NT2/D1 (cell line): ENCODE data around the gene CACNA2D1.

Source experiments
- DNase-seq: peaks from one replicate; pipeline ENCODE4 v3.0.0-alpha.2; 2011; ENCODE audit warnings: low read depth, low spot score
- H3K27me3 ChIP-seq: 2 replicates; pipeline ENCODE4 v1.6.0; 2011; ENCODE audit warnings: mild to moderate bottlenecking; ENCODE audit not compliant: insufficient read length, insufficient read depth
- H3K36me3 ChIP-seq: 2 replicates; pipeline ENCODE4 v1.6.1; 2011; ENCODE audit warnings: mild to moderate bottlenecking, low read length, mixed read lengths; ENCODE audit not compliant: insufficient read depth, insufficient read length
- H3K4me1 ChIP-seq: 2 replicates; pipeline ENCODE4 v1.5.1; 2011; ENCODE audit not compliant: insufficient read depth, insufficient read length
- H3K4me3 ChIP-seq: 2 replicates; pipeline ENCODE4 v1.5.1; 2011; ENCODE audit warnings: low read depth; ENCODE audit not compliant: insufficient read length
- H3K9ac ChIP-seq: 2 replicates; pipeline ENCODE4 v1.6.0; 2011; ENCODE audit warnings: low read depth; ENCODE audit not compliant: insufficient read length
- H3K9me3 ChIP-seq: 2 replicates; pipeline ENCODE4 v1.5.1; 2011; ENCODE audit warnings: mild to moderate bottlenecking, low read length; ENCODE audit not compliant: insufficient read depth
- SUZ12 ChIP-seq: IDR thresholded peaks from 2 replicates; pipeline ENCODE4 v1.6.1; 2011; ENCODE audit not compliant: insufficient read length, insufficient read depth; ENCODE audit errors: extremely low read depth
- YY1 ChIP-seq: IDR thresholded peaks from 2 replicates; pipeline ENCODE4 v1.6.1; 2011; ENCODE audit not compliant: insufficient read length, insufficient read depth
- ZNF274 ChIP-seq: IDR thresholded peaks from 2 replicates; pipeline ENCODE4 v1.6.1; 2011; ENCODE audit warnings: mild to moderate bottlenecking, low read depth, low read length

The CACNA2D1 gene

DNA sequence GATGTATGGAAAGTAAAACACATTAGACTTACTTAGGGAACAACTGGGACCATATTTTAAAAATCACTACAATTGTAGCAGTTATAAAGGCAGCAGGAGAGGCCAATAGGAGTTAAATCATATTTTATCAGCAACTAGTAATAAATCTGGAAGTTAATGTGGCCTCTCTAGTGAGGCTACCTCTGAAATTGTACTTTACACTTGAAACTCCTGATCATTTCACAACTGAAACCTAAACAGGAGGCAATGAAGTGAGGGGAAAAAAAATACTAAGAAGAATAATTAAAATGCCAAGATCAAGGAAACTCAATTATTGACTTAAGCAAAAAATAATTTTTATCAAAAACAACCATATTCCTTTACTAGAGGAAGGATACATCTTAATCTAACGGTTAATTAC is 408.1 kb downstream of the CACNA2D1 start:
- Histone ChIP-seq H3K9me3 (no peaks in the 10 kb centered on the region), H3K4me1 (no peaks in the 10 kb centered on the region), H3K4me3 (no peak overlapping the region), H3K9ac (no peak overlapping the region), H3K36me3 (no peaks in the 10 kb centered on the region), H3K27me3 (no peaks in the 10 kb centered on the region)
- TF ChIP-seq SUZ12: no peak
- TF ChIP-seq ZNF274: no peak
- no peak for TF ChIP-seq YY1
- DNase-seq: no peak

DNA sequence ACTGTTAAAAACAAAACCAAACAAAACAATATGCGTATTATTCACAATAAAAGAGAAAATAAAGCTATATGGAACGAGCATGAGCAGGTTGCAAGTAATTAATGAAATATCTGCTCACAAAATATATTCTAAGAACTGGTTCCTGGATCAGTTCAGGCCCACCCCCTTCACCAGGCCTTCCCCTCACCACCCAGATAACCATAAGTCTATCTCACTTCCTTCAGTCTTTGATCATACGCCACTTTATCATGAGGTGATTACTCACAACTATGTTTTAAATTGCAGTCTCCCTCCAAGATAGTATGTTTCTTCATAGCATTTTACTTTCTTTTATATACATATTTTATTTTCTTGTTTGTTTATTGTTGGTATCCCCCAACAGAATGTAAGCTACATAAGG is 410.7 kb downstream of the CACNA2D1 start:
- Histone ChIP-seq H3K4me1 (no peaks in the 10 kb centered on the region), H3K9ac (no peak overlapping the region), H3K36me3 (no peaks in the 10 kb centered on the region), H3K4me3 (no peak overlapping the region), H3K27me3 (no peaks in the 10 kb centered on the region), H3K9me3 (no peaks in the 10 kb centered on the region)
- no peak for DNase-seq
- no peak for TF ChIP-seq ZNF274
- no peak for TF ChIP-seq YY1
- TF ChIP-seq SUZ12: no peak

- H3K36me3 ChIP-seq: no peaks in the 10 kb centered on the region
- no peaks in the 10 kb centered on the region for H3K4me1 ChIP-seq
- no peaks in the 10 kb centered on the region for H3K27me3 ChIP-seq
- DNase-seq: no peak
- no peaks in the 10 kb centered on the region for H3K9me3 ChIP-seq
- TF ChIP-seq SUZ12: no peak
- TF ChIP-seq ZNF274: no peak
- no peak for TF ChIP-seq YY1
- no peak overlapping the region for H3K4me3 ChIP-seq
- H3K9ac ChIP-seq: no peak overlapping the region
These were observed 414.2 kb downstream of the CACNA2D1 start for GRCh38 chr7:82029236-82029913.

GRCh38 chr7:82028097-82028496 is 415.5 kb downstream of the CACNA2D1 start:
- Histone ChIP-seq H3K4me1 (no peaks in the 10 kb centered on the region), H3K36me3 (no peaks in the 10 kb centered on the region), H3K9ac (no peak overlapping the region), H3K9me3 (no peaks in the 10 kb centered on the region), H3K4me3 (no peak overlapping the region), H3K27me3 (no peaks in the 10 kb centered on the region)
- TF ChIP-seq ZNF274 (no peak), YY1 (no peak), SUZ12 (no peak)
- no peak for DNase-seq

DNA sequence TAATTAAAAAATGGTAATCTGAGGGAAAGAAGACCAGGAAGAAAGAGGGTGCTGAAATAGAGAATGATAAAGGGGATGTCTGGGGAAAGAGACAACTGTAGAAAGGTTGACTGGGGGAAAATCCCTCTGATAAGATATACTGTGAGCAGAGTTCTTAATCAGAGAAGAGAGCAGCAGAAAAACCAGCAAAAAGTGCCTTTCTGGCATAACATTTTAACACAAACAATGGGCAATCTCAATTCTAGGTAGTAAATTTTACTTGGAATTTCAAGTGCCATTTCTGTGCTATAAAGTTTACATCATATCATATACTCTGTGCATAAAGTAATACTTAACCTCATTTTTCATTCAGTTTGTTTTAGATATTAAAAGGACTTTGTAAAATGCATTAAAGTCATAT is 421.9 kb downstream of the CACNA2D1 start:
- no peak overlapping the region for H3K9ac ChIP-seq

GRCh38 chr7:82021036-82021435 is 422.5 kb downstream of the CACNA2D1 start:
- Histone ChIP-seq H3K9me3 (no peaks in the 10 kb centered on the region), H3K36me3 (no peaks in the 10 kb centered on the region), H3K4me1 (no peaks in the 10 kb centered on the region), H3K4me3 (no peak overlapping the region), H3K9ac (no peak overlapping the region), H3K27me3 (no peaks in the 10 kb centered on the region)
- TF ChIP-seq ZNF274: no peak
- no peak for TF ChIP-seq YY1
- no peak for TF ChIP-seq SUZ12
- no peak for DNase-seq

More for the DNA sequence above, 421.9 kb downstream of the CACNA2D1 start:
- Histone ChIP-seq H3K36me3 (no peaks in the 10 kb centered on the region), H3K4me1 (no peaks in the 10 kb centered on the region), H3K9me3 (no peaks in the 10 kb centered on the region), H3K27me3 (no peaks in the 10 kb centered on the region), H3K4me3 (no peak overlapping the region)
- no peak for DNase-seq
- no peak for TF ChIP-seq YY1
- TF ChIP-seq ZNF274: no peak

- H3K9me3 ChIP-seq: no peaks in the 10 kb centered on the region
- no peak for TF ChIP-seq YY1
- TF ChIP-seq SUZ12: no peak
- no peak for TF ChIP-seq ZNF274
- H3K9ac ChIP-seq: no peak overlapping the region
- peak; percentile 6 for DNase-seq
- H3K27me3 ChIP-seq: no peaks in the 10 kb centered on the region
- H3K36me3 ChIP-seq: no peaks in the 10 kb centered on the region
- no peak overlapping the region for H3K4me3 ChIP-seq
- no peaks in the 10 kb centered on the region for H3K4me1 ChIP-seq
These were observed 423.8 kb downstream of the CACNA2D1 start for GRCh38 chr7:82019551-82020475.
